ENCODE data around the gene MDGA2.

GRCh38 chr14:47191700-47192099, 483.7 kb downstream of the MDGA2 start:
- TF ChIP-seq CTCF (IDR thresholded peaks at IDR 0.05) = no peak
- no peak for TF ChIP-seq EP300 (IDR thresholded peaks at IDR 0.05)
- no peak for TF ChIP-seq POLR2A (IDR thresholded peaks at IDR 0.05)

All from upper lobe of left lung (tissue), 4 donors.